Cortex of kidney (tissue), 1 donor: ENCODE results near the gene ADGRA1.
"Not testable (repeated sequence)": the region's sequence is repeated elsewhere in the genome, so short reads cannot be mapped to it uniquely, and the experiment has no call there.

Experiments used
- DNase-seq: peaks from one replicate; lab custom pipeline; 2025; lab: John Stamatoyannopoulos, UW

Gene ADGRA1

GRCh38 chr10:133087679-133088178 is at the start of gene ADGRA1:
TSS of gene ADGRA1 (plus strand) at chr10:133087924. CDS start at chr10:133088910, 986 bp downstream.
- no peak for DNase-seq

GRCh38 chr10:133038036-133038823 is 49.5 kb upstream of the ADGRA1 start:
- no peak for DNase-seq

GRCh38 chr10:133039107-133039802 is 48.5 kb upstream of the ADGRA1 start:
- DNase-seq, result no peak

- no peak for DNase-seq
Observed at GRCh38 chr10:133039803-133040165, 47.9 kb upstream of the ADGRA1 start.

GRCh38 chr10:133040198-133040597 is 47.5 kb upstream of the ADGRA1 start:
- no peak for DNase-seq

GRCh38 chr10:133041101-133041500 is 46.6 kb upstream of the ADGRA1 start:
- no peak for DNase-seq

- no peak for DNase-seq
Observed at GRCh38 chr10:133042061-133042460, 45.7 kb upstream of the ADGRA1 start.

- no peak for DNase-seq
Observed at GRCh38 chr10:133042816-133043215, 44.9 kb upstream of the ADGRA1 start.

- no peak for DNase-seq
Observed at GRCh38 chr10:133043541-133044225, 44.0 kb upstream of the ADGRA1 start.

- no peak for DNase-seq
Observed at GRCh38 chr10:133044401-133044811, 43.3 kb upstream of the ADGRA1 start.

- no peak for DNase-seq
Observed at GRCh38 chr10:133045556-133046389, 42.0 kb upstream of the ADGRA1 start.

- DNase-seq, result no peak
Observed at GRCh38 chr10:133046390-133046765, 41.3 kb upstream of the ADGRA1 start.

GRCh38 chr10:133047526-133048123 is 40.1 kb upstream of the ADGRA1 start:
- no peak for DNase-seq

GRCh38 chr10:133048266-133048665 is 39.5 kb upstream of the ADGRA1 start:
- no peak for DNase-seq

- no peak for DNase-seq
Observed at GRCh38 chr10:133048926-133049325, 38.8 kb upstream of the ADGRA1 start.

GRCh38 chr10:133049639-133050038 is 38.1 kb upstream of the ADGRA1 start:
- no peak for DNase-seq

- DNase-seq, result no peak
Observed at GRCh38 chr10:133050371-133050770, 37.4 kb upstream of the ADGRA1 start.

- DNase-seq, result no peak
Observed at GRCh38 chr10:133052076-133052475, 35.6 kb upstream of the ADGRA1 start.

- not testable (repeated sequence) for DNase-seq
Observed at GRCh38 chr10:133053527-133054133, 34.1 kb upstream of the ADGRA1 start.

GRCh38 chr10:133055470-133055869 is 32.3 kb upstream of the ADGRA1 start:
- DNase-seq, result no peak

- DNase-seq, result no peak
Observed at GRCh38 chr10:133056001-133056400, 31.7 kb upstream of the ADGRA1 start.
